ENCODE results near the gene CCDC158.

The CCDC158 gene

GRCh38 chr4:76326515-76326914, 94.4 kb downstream of the CCDC158 start:
- in situ Hi-C loops (cut with MboI; ENCODE audit: low pct_unique_long_range_greater_than_20kb, low sequenced_read_pairs, unreplicated experiment): no loop called here
- no peak for DNase-seq (ENCODE audit: low spot score)
- no peak for TF ChIP-seq CTCF (IDR thresholded peaks at IDR 0.05; ENCODE audit: extremely low read depth, insufficient read depth, missing control alignments)

- DNase-seq (ENCODE audit: low spot score): no peak
- no peak for TF ChIP-seq CTCF (IDR thresholded peaks at IDR 0.05; ENCODE audit: extremely low read depth, insufficient read depth, missing control alignments)
- in situ Hi-C loops (cut with MboI; ENCODE audit: low pct_unique_long_range_greater_than_20kb, low sequenced_read_pairs, unreplicated experiment): no loop called here
Measured at GRCh38 chr4:76325072-76325471, 95.9 kb downstream of the CCDC158 start.

- in situ Hi-C loops (cut with MboI; ENCODE audit: low pct_unique_long_range_greater_than_20kb, low sequenced_read_pairs, unreplicated experiment): no loop called here
- TF ChIP-seq CTCF (IDR thresholded peaks at IDR 0.05; ENCODE audit: extremely low read depth, insufficient read depth, missing control alignments): no peak
- DNase-seq (ENCODE audit: low spot score): no peak
Measured at GRCh38 chr4:76322236-76322635, 98.7 kb downstream of the CCDC158 start.

- DNase-seq (ENCODE audit: low spot score): no peak
- no peak for TF ChIP-seq CTCF (IDR thresholded peaks at IDR 0.05; ENCODE audit: extremely low read depth, insufficient read depth, missing control alignments)
- in situ Hi-C loops (cut with MboI; ENCODE audit: low pct_unique_long_range_greater_than_20kb, low sequenced_read_pairs, unreplicated experiment): no loop called here
Measured at GRCh38 chr4:76316131-76316530, 104.8 kb downstream of the CCDC158 start.

- no peak for TF ChIP-seq CTCF (IDR thresholded peaks at IDR 0.05; ENCODE audit: extremely low read depth, insufficient read depth, missing control alignments)
- DNase-seq (ENCODE audit: low spot score): no peak
- in situ Hi-C loops (cut with MboI; ENCODE audit: low pct_unique_long_range_greater_than_20kb, low sequenced_read_pairs, unreplicated experiment): no loop called here
Measured at GRCh38 chr4:76315267-76315918, 105.5 kb downstream of the CCDC158 start.

- in situ Hi-C loops (cut with MboI; ENCODE audit: low pct_unique_long_range_greater_than_20kb, low sequenced_read_pairs, unreplicated experiment): no loop called here
- no peak for DNase-seq (ENCODE audit: low spot score)
- no peak for TF ChIP-seq CTCF (IDR thresholded peaks at IDR 0.05; ENCODE audit: extremely low read depth, insufficient read depth, missing control alignments)
Measured at GRCh38 chr4:76313547-76313946, 107.4 kb downstream of the CCDC158 start.
